ENCODE results near the gene ETFRF1.

GRCh38 chr12:25156061-25156460 is 39.0 kb upstream of the ETFRF1 start:
- TF ChIP-seq CTCF (IDR thresholded peaks at IDR 0.05; ENCODE audit: poor library complexity) (no peak), EZH2 (IDR thresholded peaks at IDR 0.05; ENCODE audit: borderline replicate concordance) (no peak), EZH2phosphoT487 (IDR thresholded peaks at IDR 0.05; ENCODE audit: low read depth, severe bottlenecking, unreplicated experiment) (no peak)

All from hepatocyte (in vitro differentiated cells).